Spleen (tissue), 11 donors: ENCODE data around the gene XRRA1. TPM values are rescaled to one million over a fixed set of nuclear protein-coding genes. Genes with fewer than 3 reads are reported as not detected.
"Not testable (repeated sequence)": the region's sequence is repeated elsewhere in the genome, so short reads cannot be mapped to it uniquely, and the experiment has no call there.

Experiments
- DNase-seq: peaks from one replicate; pipeline ENCODE4 v3.0.0-alpha.2; 2020
- H3K27ac ChIP-seq, 8 donors: fragments of 200-600 bp; sonication (generic) in 7 of 8; 1 replicate in 4 of 8; 2 replicates in 4 of 8; pipeline versions ENCODE4 v1.5.0 to v1.8.0; 2016 to 2021; ENCODE audit warnings: inconsistent platforms in 4 of 8, mild to moderate bottlenecking in 4 of 8, moderate library complexity in 1 of 8
- H3K27me3 ChIP-seq, 7 donors: fragments of 200-600 bp; sonication (generic) in 6 of 7; replicated peaks in 1 of 7; 1 replicate in 4 of 7; 2 replicates in 3 of 7; pipeline versions ENCODE4 v1.5.0 to v1.8.0; 2016 to 2021; ENCODE audit warnings: inconsistent platforms in 3 of 7, mild to moderate bottlenecking in 1 of 7
- H3K36me3 ChIP-seq, 6 donors: fragments of 200-600 bp; sonication (generic) in 5 of 6; 1 replicate in 4 of 6; 2 replicates in 2 of 6; pipeline versions ENCODE4 v1.5.0 to v1.8.0; 2016 to 2021; ENCODE audit warnings: inconsistent platforms in 2 of 6
- H3K4me1 ChIP-seq, 6 donors: fragments of 200-600 bp; sonication (generic) in 5 of 6; 1 replicate in 3 of 6; 2 replicates in 3 of 6; pipeline versions ENCODE4 v1.5.0 to v1.8.0; 2016 to 2021; ENCODE audit warnings: inconsistent platforms in 3 of 6
- H3K4me3 ChIP-seq, 8 donors: fragments of 200-600 bp; sonication (generic) in 7 of 8; 1 replicate in 4 of 8; 2 replicates in 4 of 8; pipeline versions ENCODE4 v1.5.0 to v1.8.0; 2016 to 2021; ENCODE audit warnings: inconsistent platforms in 4 of 8, mild to moderate bottlenecking in 4 of 8, moderate library complexity in 2 of 8
- H3K9me3 ChIP-seq, 8 donors: fragments of 200-600 bp; sonication (generic) in 7 of 8; 1 replicate in 4 of 8; 2 replicates in 4 of 8; pipeline versions ENCODE4 v1.5.0 to v1.8.0; 2016 to 2021; ENCODE audit warnings: inconsistent platforms in 4 of 8
- CTCF ChIP-seq, 11 experiments: fragments of 200-600 bp in 7 of 11; fragments of 450-650 bp in 4 of 11; sonication (generic) in 4 of 11; IDR thresholded peaks in 8 of 11; conservative IDR thresholded peaks in 3 of 11; 1 replicate in 7 of 11; 2 replicates in 4 of 11; pipeline versions ENCODE4 v1.4.0 to v1.8.0; 2016 to 2021; ENCODE audit warnings: antibody characterized with exemption in 11 of 11, inconsistent platforms in 4 of 11, mild to moderate bottlenecking in 1 of 11
- POLR2A ChIP-seq, 3 donors: fragments of 450-650 bp; IDR thresholded peaks; one replicate each; pipeline ENCODE4 v1.5.1; 2017; ENCODE audit warnings: antibody characterized with exemption in 3 of 3, mild to moderate bottlenecking in 1 of 3
- POLR2AphosphoS5 ChIP-seq, 3 donors: sonication (generic); formaldehyde crosslinking; IDR thresholded peaks; one replicate each; pipeline ENCODE4 v1.5.1; 2017; ENCODE audit warnings: antibody characterized with exemption in 3 of 3
- WGBS, 5 donors: extraction: QIAGEN DNeasy Blood & Tissue Kit in 3 of 5; methylation state at CpG; one replicate each; pipeline versions ENCODE4 v1.1.5 to v1.1.7; 2013 to 2018; 5-methylcytosine and 5-hydroxymethylcytosine counted together
- intact Hi-C: fragments of 100-400 bp; cut with DNase I; formaldehyde crosslinking; loops from one replicate; pipeline ENCODE4 v1.15.0; 2023; ENCODE audit warnings: low total_unique reads
- polyA plus RNA-seq, 3 donors: library from polyadenylated mRNA; stranded (reverse); fragments of 200-250 nt; gene quantifications; one replicate each; pipeline ENCODE4 v1.2.1, GENCODE V29; 2013
- total RNA-seq, 7 donors: library from RNA; depleted of rRNA in 3 of 7; stranded (reverse); fragments of >200 nt in 3 of 7; fragmentation: NEBNext Ultra II Directional in 4 of 7; extraction: Animal tissue kit (Norgen Biotek cat#: 25700) in 4 of 7; gene quantifications; one replicate each; pipeline versions ENCODE4 v1.1.0 to v1.2.1, GENCODE V29; 2016 to 2021
- donor health status: healthy with polysubstance abuse.
- donor health status: DM: no; HTN: no; CAD: no; lungs with moderate emphysema.
- donor health status: DM: no; HTN: no; CAD: no.
- donor health status: Bipolar disorder and iron deficiency.
- donor health status: healthy.
- donor health status: DM: no; HTN: no; CAD: no.
- donor health status: DM: yes; HTN: yes; CAD: no.

XRRA1 gene
- total and polyA plus RNA-seq, 10 donors, result 1.4 to 60.1 (median 17.8) TPM

DNA sequence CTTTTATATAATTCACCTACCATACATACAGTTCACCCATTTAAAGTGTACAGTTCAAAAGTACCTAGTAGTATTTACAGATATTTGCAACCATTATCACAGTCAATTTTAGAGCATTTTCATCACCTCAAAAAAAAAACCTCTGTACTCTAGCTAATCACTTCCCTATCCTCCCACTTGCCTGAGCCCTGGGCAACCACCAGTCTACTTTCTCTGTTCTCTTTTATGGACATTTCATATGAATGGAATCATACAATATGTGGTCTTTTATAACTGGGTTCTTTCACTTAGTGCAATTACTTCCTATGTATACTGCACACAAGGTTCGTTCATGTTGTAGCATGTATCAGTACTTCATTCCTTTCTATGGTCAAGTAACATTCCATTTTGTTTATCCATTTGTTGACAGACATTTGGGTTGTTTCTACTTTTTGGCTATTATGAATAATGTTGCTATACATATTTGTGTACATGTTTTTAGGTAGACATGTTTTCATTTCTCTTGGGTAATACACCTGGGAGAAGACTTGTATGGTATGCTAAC lies 22.0 kb upstream of the XRRA1 start:
- WGBS, 5 donors, result 85 to 94% (median 92%) methylated on average over 1 of the region's 1 CpG
- intact Hi-C loops, result no loop called here
- no peak overlapping the region for H3K4me3 ChIP-seq
- peaks cover 0 to 100% (median 73%) of the 10 kb centered on the region in 6 donors for H3K36me3 ChIP-seq
- no peaks in the 10 kb centered on the region for H3K9me3 ChIP-seq
- TF ChIP-seq POLR2AphosphoS5 (IDR thresholded peaks at IDR 0.05) (no peak), POLR2A (IDR thresholded peaks at IDR 0.05) (no peak), CTCF (IDR thresholded peaks at IDR 0.05 in 8 of 11, conservative IDR thresholded peaks at IDR 0.05 in 3 of 11) (no peak)
- no peak overlapping the region for H3K27ac ChIP-seq
- no peaks in the 10 kb centered on the region for H3K27me3 ChIP-seq
- no peak for DNase-seq
- no peaks in the 10 kb centered on the region for H3K4me1 ChIP-seq

DNA sequence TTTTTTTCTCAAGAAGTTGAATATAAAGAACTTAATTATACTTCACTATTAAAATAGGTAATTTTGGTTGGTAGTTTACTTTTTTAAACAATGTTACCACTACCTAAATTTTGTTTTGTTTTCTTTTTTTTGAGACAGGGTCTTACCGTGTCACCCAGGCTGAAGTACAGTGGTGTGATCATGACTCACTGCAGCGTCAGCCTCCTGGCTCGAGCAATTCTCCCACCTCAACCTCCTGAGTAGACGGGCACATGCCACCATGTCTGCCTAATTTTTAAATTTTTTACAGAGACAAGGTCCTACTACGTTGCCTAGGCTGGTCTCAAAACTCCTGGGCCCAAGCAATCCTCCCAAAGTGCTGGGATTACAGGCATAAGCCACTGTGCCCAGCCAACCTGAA lies 17.8 kb upstream of the XRRA1 start:
- Histone ChIP-seq H3K27ac (no peak overlapping the region), H3K4me3 (no peak overlapping the region), H3K27me3 (no peaks in the 10 kb centered on the region), H3K9me3 (no peaks in the 10 kb centered on the region), H3K36me3 (peaks cover 0 to 89% (median 48%) of the 10 kb centered on the region in 6 donors), H3K4me1 (peaks cover 3 to 35% (median 11%) of the 10 kb centered on the region in 6 donors)
- intact Hi-C loops, result no loop called here
- TF ChIP-seq POLR2AphosphoS5 (IDR thresholded peaks at IDR 0.05) (no peak), POLR2A (IDR thresholded peaks at IDR 0.05) (no peak), CTCF (IDR thresholded peaks at IDR 0.05 in 8 of 11, conservative IDR thresholded peaks at IDR 0.05 in 3 of 11) (no peak)
- 81 to 92% (median 91%) methylated on average over 5 of the region's 5 CpGs for WGBS, 5 donors
- DNase-seq, result no peak

- intact Hi-C loops, result not testable (repeated sequence)
- WGBS, 5 donors, result 92 to 97% (median 96%) methylated on average over 6 of the region's 6 CpGs
Measured at GRCh38 chr11:74960128-74960527, 11.2 kb upstream of the XRRA1 start.

DNA sequence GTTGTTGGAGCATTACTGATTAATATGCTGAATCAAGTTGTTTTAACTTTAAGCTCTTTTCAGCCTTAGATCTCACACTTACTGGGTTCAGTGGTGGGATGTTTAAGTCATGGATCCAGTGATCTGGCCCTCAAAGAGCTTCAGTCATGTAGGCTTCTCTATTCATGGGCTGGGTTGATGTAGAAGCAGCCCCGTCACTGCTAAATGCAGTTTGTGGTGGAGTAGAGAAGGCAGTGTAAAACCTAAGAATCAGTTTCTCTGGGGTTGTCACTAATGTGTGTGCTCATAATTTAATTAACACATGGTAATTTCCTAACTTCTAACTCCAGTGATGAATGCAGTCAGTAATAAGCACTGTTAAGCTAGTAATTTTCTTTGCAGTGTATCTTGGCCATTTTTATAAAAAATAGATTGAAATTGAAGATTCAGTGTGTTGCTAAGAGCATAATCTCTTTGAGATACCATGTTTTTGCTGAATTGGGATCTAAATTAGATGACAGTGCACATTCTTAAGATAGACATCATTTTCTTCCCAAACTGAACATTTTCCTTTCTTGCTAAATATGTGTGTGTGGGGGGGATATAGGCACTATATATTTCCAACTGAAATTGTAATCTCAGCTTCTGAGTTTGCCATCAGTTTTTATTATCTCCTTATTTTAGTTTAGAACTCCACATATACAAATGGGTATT lies 9.2 kb upstream of the XRRA1 start:
- H3K4me1 ChIP-seq, result peaks cover 39 to 100% (median 82%) of the 10 kb centered on the region in 6 donors

More at GRCh38 chr11:74960128-74960527, 11.2 kb upstream of the XRRA1 start:
- H3K36me3 ChIP-seq, result peaks cover 0 to 59% (median 3%) of the 10 kb centered on the region in 6 donors
- DNase-seq, H3K4me3 ChIP-seq, H3K27ac ChIP-seq, H3K9me3 ChIP-seq, H3K27me3 ChIP-seq: not testable (repeated sequence)
- peaks cover 27 to 100% (median 62%) of the 10 kb centered on the region in 6 donors for H3K4me1 ChIP-seq

DNA sequence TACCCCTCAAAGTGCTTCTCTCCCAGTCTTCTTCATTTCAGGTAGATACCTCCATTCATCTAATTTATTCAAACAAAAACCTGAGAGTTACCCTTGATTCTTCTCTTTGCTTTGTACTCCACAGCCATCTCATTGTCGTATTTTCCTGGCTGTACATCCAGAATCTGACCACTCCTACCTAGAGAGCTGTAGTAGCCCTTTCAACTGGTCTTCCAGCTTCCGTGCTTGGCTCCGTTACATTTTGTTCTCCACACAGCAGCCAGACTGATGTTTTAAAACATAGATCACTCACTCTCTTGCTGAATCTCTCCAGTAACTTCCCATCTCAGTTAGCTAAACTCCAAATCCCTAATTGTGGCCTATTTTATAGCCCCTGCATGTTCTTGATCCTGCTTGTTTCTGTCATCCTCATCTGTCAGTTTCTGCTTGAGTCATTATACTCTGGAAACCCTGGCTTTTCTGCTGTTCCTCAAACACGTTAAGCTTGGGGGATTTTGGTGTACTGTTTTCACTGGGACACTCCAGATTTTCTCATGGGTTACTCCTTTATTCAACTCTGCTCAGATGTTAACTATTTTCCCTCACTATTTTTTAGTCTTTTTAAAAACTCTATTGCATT lies 7.6 kb upstream of the XRRA1 start:
- 63 to 84% (median 74%) methylated on average over 4 of the region's 4 CpGs for WGBS, 5 donors
- peak overlapping the region in 1 of 8 donors; percentile 30 for H3K27ac ChIP-seq
- peaks cover 51 to 100% (median 88%) of the 10 kb centered on the region in 6 donors for H3K4me1 ChIP-seq

More for the DNA sequence above, 9.2 kb upstream of the XRRA1 start:
- H3K27me3 ChIP-seq, result no peaks in the 10 kb centered on the region
- WGBS, 5 donors, result 88 to 96% (median 90%) methylated on average over 1 of the region's 1 CpG
- intact Hi-C loops, result no loop called here
- peaks cover 0 to 56% (median 3%) of the 10 kb centered on the region in 6 donors for H3K36me3 ChIP-seq
- H3K4me3 ChIP-seq, result no peak overlapping the region
- TF ChIP-seq POLR2AphosphoS5 (IDR thresholded peaks at IDR 0.05), result no peak
- DNase-seq, result no peak
- no peak overlapping the region for H3K27ac ChIP-seq
- H3K9me3 ChIP-seq, result no peaks in the 10 kb centered on the region

More for the DNA sequence above, 7.6 kb upstream of the XRRA1 start:
- no peak for TF ChIP-seq POLR2AphosphoS5 (IDR thresholded peaks at IDR 0.05)
- Histone ChIP-seq H3K36me3 (peaks cover 0 to 57% (median 4%) of the 10 kb centered on the region in 6 donors), H3K27me3 (no peaks in the 10 kb centered on the region), H3K4me3 (no peak overlapping the region), H3K9me3 (no peaks in the 10 kb centered on the region)
- DNase-seq, result no peak
- intact Hi-C loops, result no loop called here
